ENCODE data around the gene CFD.

Gene CFD

DNA sequence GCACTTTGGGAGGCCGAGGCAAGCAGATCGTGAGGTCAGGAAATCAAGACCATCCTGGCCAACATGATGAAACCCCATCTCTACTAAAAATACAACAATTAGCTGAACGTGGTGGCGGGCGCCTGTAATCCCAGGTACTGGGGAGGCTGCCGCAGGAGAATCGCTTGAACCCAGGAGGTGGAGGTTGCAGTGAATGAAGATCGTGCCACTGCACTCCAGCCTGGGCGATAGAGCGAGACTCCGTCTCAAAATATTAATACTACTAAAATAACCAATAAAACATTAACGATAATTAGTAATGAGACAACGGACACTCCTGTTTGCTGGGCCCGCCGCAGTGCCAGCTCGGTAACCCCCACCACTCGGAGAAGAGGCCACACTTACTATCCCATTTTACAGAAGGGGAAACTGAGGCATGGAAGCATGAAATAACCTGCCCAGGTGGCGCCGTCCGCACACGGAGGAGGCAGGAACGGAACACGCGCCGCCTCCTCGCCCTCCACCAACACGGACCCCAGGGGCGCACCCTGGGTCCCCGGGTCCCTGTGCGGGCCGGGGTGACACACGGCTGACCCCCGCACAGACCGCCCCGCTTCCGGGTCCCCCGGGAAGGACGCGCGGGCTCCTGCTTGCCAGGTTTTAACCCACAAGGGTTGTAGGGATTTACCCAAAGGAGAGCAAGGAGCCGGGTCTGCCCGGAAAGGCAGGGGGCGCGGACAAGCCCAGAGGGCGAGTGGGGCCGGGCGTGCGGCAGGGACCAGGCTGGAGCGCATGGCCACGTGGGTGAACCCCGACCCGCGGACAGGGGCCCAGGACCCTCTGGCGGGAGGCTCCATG is 52.0 kb downstream of the CFD start:
- peak; percentile 45 for DNase-seq

DNA sequence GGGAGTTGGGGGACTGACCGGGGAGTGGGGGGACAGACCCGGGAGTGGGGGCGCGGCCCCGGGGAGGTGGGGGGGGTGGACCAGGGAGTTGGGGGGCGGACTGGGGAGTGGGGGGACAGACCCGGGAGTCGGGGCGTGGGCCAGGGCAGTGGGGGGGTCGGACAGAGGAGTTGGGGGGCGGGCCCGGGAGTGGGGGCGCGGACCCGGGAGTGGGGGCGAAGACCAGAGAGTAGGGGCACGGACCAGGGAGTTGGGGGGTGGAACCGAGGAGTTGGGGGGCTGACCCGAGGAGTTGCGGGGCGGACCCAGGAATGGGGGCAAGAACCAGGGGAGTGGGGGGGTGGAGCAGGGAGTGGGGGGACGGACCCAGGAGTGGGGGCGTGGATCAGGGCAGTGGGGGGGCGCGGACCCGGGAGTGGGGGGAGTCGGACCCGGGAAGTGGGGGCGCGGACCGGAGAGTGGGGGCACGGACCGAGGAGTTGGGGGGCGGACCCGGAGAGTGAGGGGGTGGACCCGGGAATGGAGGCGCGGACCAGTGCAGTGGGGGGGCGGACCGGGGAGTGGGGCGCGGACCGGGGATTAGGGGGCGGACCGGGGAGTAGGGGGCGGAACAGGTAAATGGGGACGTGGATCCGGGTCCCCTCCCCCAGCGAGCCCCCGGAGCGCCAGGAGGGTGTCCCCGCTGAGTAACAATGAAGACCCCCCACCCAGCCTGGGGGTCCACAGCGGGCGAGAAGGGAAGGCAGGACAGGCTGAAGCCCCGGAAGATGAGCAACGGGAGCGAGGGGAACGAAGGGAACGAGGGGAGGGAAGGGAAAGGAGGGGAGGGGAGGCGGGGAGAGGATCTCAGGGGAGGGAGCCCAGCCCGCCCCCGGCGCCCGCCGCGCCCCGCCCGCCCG is 53.0 kb downstream of the CFD start:
- peak; percentile 63 for DNase-seq
